Activated CD4-positive, alpha-beta memory T cell treated with anti-CD3 and anti-CD28 coated beads for 36 hours (primary cell): ENCODE data around the gene ANKRD28. TPM values are rescaled to one million over a fixed set of nuclear protein-coding genes. Genes with fewer than 3 reads are reported as not detected.
"Not testable (repeated sequence)": the region's sequence is repeated elsewhere in the genome, so short reads cannot be mapped to it uniquely, and the experiment has no call there.

ENCODE experiments used
- CTCF ChIA-PET: fragments of 350-600 bp; sonication (Branson Sonifier 250); formaldehyde crosslinking; loops from one replicate; lab custom pipeline; 2021; ENCODE audit warnings: antibody characterized with exemption, inconsistent platforms; lab: Charles Lee
- POLR2A ChIA-PET: fragments of 350-600 bp; sonication (Branson Sonifier 250); formaldehyde crosslinking; loops from one replicate; lab custom pipeline; 2021; ENCODE audit warnings: antibody characterized with exemption; lab: Charles Lee
- DNase-seq: peaks from one replicate; pipeline ENCODE4 v3.0.0-alpha.2; 2020
- H3K27ac Mint-ChIP-seq: one replicate; pipeline ENCODE4 v1.8.0; 2021; ENCODE audit warnings: mixed read lengths
- H3K27me3 Mint-ChIP-seq: one replicate; pipeline ENCODE4 v1.8.0; 2021; ENCODE audit warnings: mixed read lengths
- H3K36me3 Mint-ChIP-seq: one replicate; pipeline ENCODE4 v1.8.0; 2021; ENCODE audit warnings: mixed read lengths
- H3K4me1 Mint-ChIP-seq: one replicate; pipeline ENCODE4 v1.8.0; 2021; ENCODE audit warnings: low read depth, mixed read lengths
- H3K4me3 Mint-ChIP-seq: one replicate; pipeline ENCODE4 v1.8.0; 2021; ENCODE audit warnings: mild to moderate bottlenecking, mixed read lengths
- H3K9me3 Mint-ChIP-seq: one replicate; pipeline ENCODE4 v1.8.0; 2021; ENCODE audit warnings: mixed read lengths
- intact Hi-C: fragments of 100-400 bp; cut with micrococcal nuclease; formaldehyde crosslinking; loops from one replicate; pipeline ENCODE4 v1.15.1; 2023
- total RNA-seq, 2 experiments: library from RNA; stranded (reverse); gene quantifications; one replicate each; pipeline ENCODE4 v1.2.3, GENCODE V29; 2021

The ANKRD28 gene
- total RNA-seq, 2 experiments from 2014 or later = 31.4 to 34.8 TPM

DNA sequence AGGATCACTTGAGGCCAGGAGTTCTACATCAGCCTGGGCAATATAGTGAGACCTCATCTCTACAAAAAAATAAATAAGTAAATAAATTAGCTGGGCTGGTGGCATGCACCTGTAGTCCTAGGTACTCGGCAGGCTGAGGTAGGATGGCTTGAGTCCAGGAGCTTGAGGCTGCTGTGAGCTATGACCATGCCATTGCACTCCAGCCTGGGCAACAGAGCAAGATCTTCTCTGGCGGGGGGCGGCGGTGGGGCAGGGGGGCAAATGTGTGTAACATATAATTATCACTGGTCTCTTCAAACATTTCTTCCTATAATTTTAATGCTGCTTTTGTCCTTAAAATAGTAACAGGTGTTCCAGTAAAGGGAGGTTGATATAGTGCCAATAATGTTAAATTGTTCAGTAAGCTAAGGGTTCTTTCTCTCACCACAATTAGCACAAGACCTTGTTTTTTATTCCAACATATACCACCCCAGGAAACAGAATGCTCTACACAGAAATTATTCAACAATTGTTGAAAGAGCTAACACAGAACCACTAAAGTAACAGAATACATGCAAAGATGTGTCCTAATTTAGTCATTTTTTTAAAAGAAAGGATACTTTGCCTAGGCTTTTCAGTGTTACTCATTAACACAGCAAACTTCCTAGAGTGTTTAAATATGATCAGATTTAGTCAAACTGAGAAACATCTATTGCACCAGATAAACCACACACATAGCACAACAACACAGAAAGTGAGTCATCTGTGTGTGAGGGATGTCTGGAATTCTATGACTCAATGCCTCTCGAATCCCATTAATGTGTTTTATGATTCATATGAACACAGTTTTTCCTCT is 29.1 kb downstream of the ANKRD28 start:
- Mint-ChIP-seq H3K36me3 (peaks cover 9% of the 10 kb centered on the region), H3K27ac (peak overlapping the region; percentile 75), H3K9me3 (no peaks in the 10 kb centered on the region), H3K27me3 (no peaks in the 10 kb centered on the region), H3K4me1 (peaks cover 36% of the 10 kb centered on the region), H3K4me3 (no peak overlapping the region)
- no peak for DNase-seq
- ChIA-PET POLR2A (interaction anchor here (1.0 kb wide), 1 partner anchor 31 kb away, joined by 3 read pairs; no protein-coding TSS in a partner anchor), CTCF (interaction anchor here (0.8 to 1.0 kb wide), 3 partner anchors 25 to 32 kb away, joined by 3 to 4 read pairs (median 3); partner anchors contain the start of gene ANKRD28)
- intact Hi-C loops = loop anchor here (1.0 kb wide), 2 partner anchors 22 to 30 kb away; no protein-coding TSS in a partner anchor

GRCh38 chr3:15766406-15766805 is 31.4 kb downstream of the ANKRD28 start:
- POLR2A ChIA-PET = no interaction called here

DNA sequence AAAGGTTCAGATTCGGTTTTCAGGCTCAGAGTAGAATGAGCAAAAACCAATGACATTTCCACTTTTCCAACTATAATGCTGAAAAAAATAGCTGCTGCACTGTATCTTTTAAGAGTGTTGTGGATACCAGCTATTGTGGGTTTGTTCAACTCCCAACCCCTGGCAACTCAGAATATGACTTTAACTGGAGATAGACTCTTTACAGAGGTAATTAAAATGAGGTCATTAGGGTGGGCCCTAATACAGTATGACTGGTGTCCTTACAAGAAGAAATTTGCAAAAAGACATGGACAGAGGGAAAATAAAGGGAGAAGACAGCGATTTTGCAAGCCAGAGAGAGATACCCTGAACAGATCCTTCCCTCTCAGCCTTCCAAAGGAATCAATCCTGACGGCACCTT is 39.5 kb downstream of the ANKRD28 start:
- no peaks in the 10 kb centered on the region for H3K27me3 Mint-ChIP-seq
- ChIA-PET POLR2A (no interaction called here), CTCF (no interaction called here)
- H3K9me3 Mint-ChIP-seq = no peaks in the 10 kb centered on the region
- H3K4me3 Mint-ChIP-seq = no peak overlapping the region
- H3K27ac Mint-ChIP-seq = no peak overlapping the region
- peaks cover 12% of the 10 kb centered on the region for H3K4me1 Mint-ChIP-seq
- no peak for DNase-seq
- H3K36me3 Mint-ChIP-seq = peaks cover 7% of the 10 kb centered on the region
- intact Hi-C loops = no loop called here

More at GRCh38 chr3:15766406-15766805, 31.4 kb downstream of the ANKRD28 start:
- Mint-ChIP-seq H3K27me3 (no peaks in the 10 kb centered on the region), H3K4me1 (peaks cover 23% of the 10 kb centered on the region), H3K4me3 (no peak overlapping the region), H3K27ac (no peak overlapping the region), H3K36me3 (peaks cover 13% of the 10 kb centered on the region), H3K9me3 (no peaks in the 10 kb centered on the region)
- DNase-seq = no peak
- intact Hi-C loops = no loop called here
- CTCF ChIA-PET = no interaction called here

DNA sequence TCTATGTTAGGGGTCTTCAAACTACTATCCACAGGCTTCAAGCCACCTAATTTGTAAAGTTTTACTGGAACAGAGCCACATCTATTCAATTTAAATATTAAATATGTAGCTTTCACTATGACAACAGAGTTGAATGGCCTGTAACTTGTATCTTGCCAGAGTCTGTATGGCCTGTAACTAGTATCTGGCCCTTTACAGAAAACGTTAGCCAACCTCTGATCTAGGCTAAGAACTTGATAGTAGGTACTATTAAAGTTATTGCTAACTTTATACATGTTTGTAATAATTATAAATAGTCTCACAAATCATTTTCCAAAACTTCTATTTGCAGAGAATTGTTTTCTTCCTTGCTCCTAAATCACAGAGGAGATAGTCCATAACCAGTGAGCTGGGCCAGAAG is 40.0 kb downstream of the ANKRD28 start:
- Mint-ChIP-seq H3K27me3 (no peaks in the 10 kb centered on the region), H3K27ac (no peak overlapping the region), H3K36me3 (peaks cover 6% of the 10 kb centered on the region), H3K9me3 (no peaks in the 10 kb centered on the region), H3K4me3 (no peak overlapping the region), H3K4me1 (peaks cover 14% of the 10 kb centered on the region)
- ChIA-PET POLR2A (no interaction called here), CTCF (no interaction called here)
- DNase-seq = no peak
- intact Hi-C loops = no loop called here

DNA sequence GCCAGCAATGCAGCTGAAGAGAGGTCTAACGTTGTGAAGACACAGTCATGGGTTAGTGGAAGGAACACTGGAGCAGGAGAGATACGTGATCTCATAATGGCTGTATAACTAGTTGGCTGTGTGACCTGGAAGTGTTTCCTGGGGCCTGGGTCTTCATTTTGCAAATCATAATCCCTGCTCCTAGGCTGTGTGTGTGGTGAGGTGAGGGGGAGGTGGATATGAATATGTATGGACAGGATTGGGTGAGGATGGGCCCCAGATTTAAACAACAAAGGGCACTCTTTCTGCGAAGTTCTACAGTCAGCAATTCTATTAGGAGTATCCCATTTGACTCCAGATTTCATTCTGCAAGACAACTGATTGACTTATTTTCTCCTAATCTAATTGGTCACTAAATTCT is 41.3 kb downstream of the ANKRD28 start:
- Mint-ChIP-seq H3K27ac (no peak overlapping the region), H3K4me1 (peaks cover 15% of the 10 kb centered on the region), H3K9me3 (no peaks in the 10 kb centered on the region), H3K27me3 (no peaks in the 10 kb centered on the region), H3K36me3 (peaks cover 8% of the 10 kb centered on the region), H3K4me3 (no peak overlapping the region)
- CTCF ChIA-PET = no interaction called here
- intact Hi-C loops = no loop called here
- POLR2A ChIA-PET = no interaction called here
- no peak for DNase-seq

GRCh38 chr3:15755780-15756179 is 42.0 kb downstream of the ANKRD28 start:
- H3K27ac Mint-ChIP-seq = no peak overlapping the region
- H3K27me3 Mint-ChIP-seq = no peaks in the 10 kb centered on the region
- CTCF ChIA-PET = interaction anchor here (0.6 kb wide), 1 partner anchor 67 kb away, joined by 3 read pairs; no protein-coding TSS in a partner anchor
- H3K4me1 Mint-ChIP-seq = peaks cover 15% of the 10 kb centered on the region
- intact Hi-C loops = no loop called here
- no peaks in the 10 kb centered on the region for H3K9me3 Mint-ChIP-seq
- DNase-seq = no peak
- H3K4me3 Mint-ChIP-seq = no peak overlapping the region
- peaks cover 9% of the 10 kb centered on the region for H3K36me3 Mint-ChIP-seq
- POLR2A ChIA-PET = no interaction called here

DNA sequence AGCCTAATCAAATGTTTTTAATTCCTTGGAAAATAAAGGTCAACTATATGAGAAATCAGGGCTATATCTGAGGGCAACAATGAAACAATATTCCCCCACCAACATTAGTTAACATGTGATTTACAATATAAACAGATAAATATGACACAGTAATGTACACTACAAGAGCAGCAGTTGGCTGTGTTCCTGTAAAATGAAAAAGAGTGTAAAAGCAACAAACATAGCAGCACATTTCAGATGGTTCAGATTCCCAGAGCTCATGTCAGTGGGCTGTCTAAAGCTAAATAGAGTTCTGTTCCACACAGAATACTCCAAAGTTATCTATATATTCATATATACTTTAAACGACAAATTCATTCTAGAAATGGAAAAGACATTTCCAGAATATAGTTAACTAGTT is 42.6 kb downstream of the ANKRD28 start:
- intact Hi-C loops = no loop called here
- no peaks in the 10 kb centered on the region for H3K27me3 Mint-ChIP-seq
- no peak overlapping the region for H3K4me3 Mint-ChIP-seq
- no peak overlapping the region for H3K27ac Mint-ChIP-seq
- no peak for DNase-seq
- H3K36me3 Mint-ChIP-seq = peaks cover 12% of the 10 kb centered on the region
- ChIA-PET POLR2A (no interaction called here), CTCF (interaction anchor here (0.6 kb wide), 1 partner anchor 67 kb away, joined by 3 read pairs; no protein-coding TSS in a partner anchor)
- no peaks in the 10 kb centered on the region for H3K9me3 Mint-ChIP-seq
- H3K4me1 Mint-ChIP-seq = peaks cover 15% of the 10 kb centered on the region

DNA sequence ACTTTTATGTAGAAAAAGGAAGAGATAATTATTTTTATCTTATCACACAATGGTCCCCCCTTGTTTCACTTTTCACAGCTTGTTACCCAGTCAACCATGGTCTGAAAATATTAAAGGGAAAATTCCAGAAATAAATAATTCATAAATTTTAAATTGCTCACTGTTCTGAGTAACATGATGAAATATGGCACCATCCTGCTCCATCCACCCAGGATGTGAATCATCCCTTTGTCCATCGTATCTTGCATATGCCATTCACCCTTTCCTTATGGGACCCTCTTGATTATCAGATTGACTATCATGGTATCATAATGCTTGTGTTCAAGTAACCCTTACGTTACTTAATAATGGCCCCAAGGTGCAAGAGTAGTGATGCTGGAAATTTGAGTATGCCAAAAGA is 43.7 kb downstream of the ANKRD28 start:
- Mint-ChIP-seq H3K27ac (no peak overlapping the region), H3K4me1 (peaks cover 9% of the 10 kb centered on the region), H3K4me3 (no peak overlapping the region), H3K27me3 (no peaks in the 10 kb centered on the region), H3K36me3 (peaks cover 16% of the 10 kb centered on the region), H3K9me3 (no peaks in the 10 kb centered on the region)
- ChIA-PET POLR2A (no interaction called here), CTCF (no interaction called here)
- intact Hi-C loops = no loop called here
- no peak for DNase-seq

DNA sequence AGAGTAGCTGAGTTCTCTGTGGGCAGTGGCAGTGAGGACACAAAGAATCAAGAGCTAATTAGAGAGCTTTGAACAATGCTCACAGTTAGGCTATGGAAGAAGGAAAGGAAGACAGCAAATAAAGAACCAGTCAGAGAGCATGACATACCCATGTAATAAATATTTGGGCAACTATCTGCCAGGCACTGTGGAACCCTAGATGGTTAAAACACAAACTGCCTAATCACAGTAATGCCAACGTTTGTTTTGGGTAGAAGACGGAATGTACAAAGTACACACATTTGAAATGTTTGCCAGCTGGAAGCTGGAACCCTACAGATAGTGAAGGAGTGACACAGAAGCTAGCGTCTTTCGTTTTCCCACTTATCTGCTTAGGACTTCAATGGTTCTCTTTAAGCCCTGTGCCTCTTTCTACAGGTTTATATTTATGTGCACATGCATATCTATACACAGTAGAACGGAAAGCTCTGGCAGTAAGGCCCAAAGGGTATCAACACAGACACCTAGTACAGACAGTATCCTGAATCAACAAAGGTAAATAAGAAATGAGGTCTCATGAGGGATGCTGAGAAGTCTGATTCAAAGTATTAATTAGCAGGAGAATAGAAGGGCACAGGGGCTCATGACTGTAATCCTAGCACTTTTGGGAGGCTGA is 44.6 kb downstream of the ANKRD28 start:
- ChIA-PET CTCF (no interaction called here), POLR2A (no interaction called here)
- Mint-ChIP-seq H3K36me3 (peaks cover 19% of the 10 kb centered on the region), H3K4me1 (peaks cover 13% of the 10 kb centered on the region), H3K4me3 (no peak overlapping the region), H3K27ac (no peak overlapping the region), H3K27me3 (no peaks in the 10 kb centered on the region), H3K9me3 (no peaks in the 10 kb centered on the region)
- intact Hi-C loops = no loop called here
- DNase-seq = no peak

GRCh38 chr3:15750879-15751278 is 46.9 kb downstream of the ANKRD28 start:
- no peak for DNase-seq
- H3K4me1 Mint-ChIP-seq = peaks cover 34% of the 10 kb centered on the region
- intact Hi-C loops = no loop called here
- H3K36me3 Mint-ChIP-seq = peaks cover 24% of the 10 kb centered on the region
- CTCF ChIA-PET = no interaction called here
- POLR2A ChIA-PET = no interaction called here
- peaks cover under 1% of the 10 kb centered on the region for H3K9me3 Mint-ChIP-seq
- H3K27ac Mint-ChIP-seq = no peak overlapping the region
- no peak overlapping the region for H3K4me3 Mint-ChIP-seq
- no peaks in the 10 kb centered on the region for H3K27me3 Mint-ChIP-seq

- ChIA-PET CTCF (no interaction called here), POLR2A (no interaction called here)
- Mint-ChIP-seq H3K9me3 (peaks cover 3% of the 10 kb centered on the region), H3K36me3 (peaks cover 27% of the 10 kb centered on the region), H3K27ac (no peak overlapping the region), H3K4me1 (peaks cover 41% of the 10 kb centered on the region), H3K4me3 (no peak overlapping the region), H3K27me3 (no peaks in the 10 kb centered on the region)
- intact Hi-C loops = no loop called here
- no peak for DNase-seq
These were observed 47.6 kb downstream of the ANKRD28 start for GRCh38 chr3:15750143-15750542.

DNA sequence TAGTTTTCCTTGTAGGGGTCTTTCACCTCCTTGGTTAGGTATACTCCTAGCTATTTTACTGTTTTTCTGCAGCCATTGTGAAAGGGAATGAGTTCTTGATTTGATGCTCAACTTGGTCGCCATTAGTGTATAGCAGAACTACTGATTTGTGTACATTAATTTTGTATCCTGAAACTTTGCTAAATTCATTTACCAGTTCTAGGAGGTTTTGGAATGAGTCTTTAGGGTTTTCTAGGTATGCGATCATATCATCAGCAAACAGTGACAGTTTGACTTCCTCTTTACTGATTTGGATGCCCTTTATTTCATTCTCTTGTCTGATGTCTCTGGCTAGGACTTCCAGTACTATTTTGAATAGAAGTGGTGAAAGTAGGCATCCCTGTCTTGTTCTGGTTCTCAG is 51.9 kb downstream of the ANKRD28 start:
- POLR2A ChIA-PET = interaction anchor here (1.1 kb wide), 1 partner anchor 145 kb away, joined by 3 read pairs; no protein-coding TSS in a partner anchor
- intact Hi-C loops = loop anchor here (1.0 to 2.0 kb wide), 4 partner anchors 23 to 115 kb away; partner anchors contain the start of gene ANKRD28
- DNase-seq, H3K27me3 Mint-ChIP-seq, CTCF ChIA-PET, H3K4me3 Mint-ChIP-seq: not testable (repeated sequence)
- Mint-ChIP-seq H3K27ac (peak overlapping the region; percentile 54), H3K9me3 (peaks cover 15% of the 10 kb centered on the region), H3K36me3 (peaks cover 42% of the 10 kb centered on the region), H3K4me1 (peaks cover 40% of the 10 kb centered on the region)
